ENCODE results near the gene C19orf12.
A peak's percentile ranks its signal among the peaks of the same experiment; 100 is the strongest.

Gene C19orf12

GRCh38 chr19:29663861-29664752 lies 51.0 kb downstream of the C19orf12 start:
- DNase-seq = peak; percentile 21
- Histone ChIP-seq H3K36me3 (replicated peaks) (no peaks in the 10 kb centered on the region), H3K4me3 (ENCODE audit: low read depth, low read length) (no peak overlapping the region), H3K27me3 (replicated peaks) (no peaks in the 10 kb centered on the region), H3K27ac (no peak overlapping the region)
- in situ Hi-C loops (cut with HindIII; ENCODE audit: low pct_ligation_motif_present, low sequenced_read_pairs) = no loop called here
- TF ChIP-seq CTCF (IDR thresholded peaks at IDR 0.05; ENCODE audit: low read depth, low read length, missing control alignments) = no peak

DNA sequence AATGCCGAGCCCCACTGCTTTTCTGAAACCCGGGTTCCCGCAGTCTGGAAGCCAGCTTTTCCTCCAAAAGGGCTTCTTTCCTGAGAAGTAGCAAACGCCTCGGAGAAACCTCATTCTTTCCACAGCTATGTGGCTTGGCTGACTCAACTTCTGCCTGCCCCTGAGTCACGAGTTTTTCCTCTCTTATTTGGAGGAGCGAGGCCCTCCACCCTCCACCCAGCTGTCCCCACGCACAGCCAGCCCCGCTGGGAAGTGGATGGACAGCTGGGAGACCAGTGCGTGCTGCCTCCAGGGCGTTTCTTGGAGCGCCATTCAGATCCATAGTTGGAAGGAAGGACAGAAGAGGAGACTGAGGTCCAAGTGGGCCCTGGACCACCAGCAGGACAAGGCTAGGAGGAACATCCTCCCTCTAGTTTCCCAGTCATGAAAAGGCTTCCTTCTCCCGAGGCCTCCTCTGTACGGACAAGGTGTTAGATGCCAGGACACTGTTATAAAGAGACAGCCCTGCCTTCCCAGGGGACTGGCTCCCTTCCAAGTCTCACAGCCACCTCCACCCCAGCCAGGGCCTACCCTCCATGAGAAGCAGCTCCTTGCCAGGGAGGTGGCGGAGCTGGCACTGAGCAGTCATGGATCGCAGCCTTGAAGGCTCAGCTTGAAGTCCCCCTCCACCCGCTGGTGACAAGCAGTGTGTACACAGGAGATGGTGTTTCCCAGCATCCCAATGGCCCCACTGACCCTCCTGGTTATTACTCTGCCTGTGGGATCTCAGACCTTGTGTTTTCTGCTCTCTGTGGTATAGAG lies 52.3 kb downstream of the C19orf12 start:
- peak overlapping the region; percentile 91 for H3K27ac ChIP-seq
- no peaks in the 10 kb centered on the region for H3K27me3 ChIP-seq (replicated peaks)
- peak; percentile 86 for DNase-seq
- H3K4me3 ChIP-seq (ENCODE audit: low read depth, low read length) = peak overlapping the region; percentile 26
- in situ Hi-C loops (cut with HindIII; ENCODE audit: low pct_ligation_motif_present, low sequenced_read_pairs) = no loop called here
- no peaks in the 10 kb centered on the region for H3K36me3 ChIP-seq (replicated peaks)
- no peak for TF ChIP-seq CTCF (IDR thresholded peaks at IDR 0.05; ENCODE audit: low read depth, low read length, missing control alignments)

- Histone ChIP-seq H3K27me3 (replicated peaks) (no peaks in the 10 kb centered on the region), H3K27ac (peak overlapping the region; percentile 91), H3K4me3 (ENCODE audit: low read depth, low read length) (peak overlapping the region; percentile 26), H3K36me3 (replicated peaks) (no peaks in the 10 kb centered on the region)
- DNase-seq = no peak
- in situ Hi-C loops (cut with HindIII; ENCODE audit: low pct_ligation_motif_present, low sequenced_read_pairs) = no loop called here
- no peak for TF ChIP-seq CTCF (IDR thresholded peaks at IDR 0.05; ENCODE audit: low read depth, low read length, missing control alignments)
Observed at GRCh38 chr19:29662278-29662603, 52.8 kb downstream of the C19orf12 start.

DNA sequence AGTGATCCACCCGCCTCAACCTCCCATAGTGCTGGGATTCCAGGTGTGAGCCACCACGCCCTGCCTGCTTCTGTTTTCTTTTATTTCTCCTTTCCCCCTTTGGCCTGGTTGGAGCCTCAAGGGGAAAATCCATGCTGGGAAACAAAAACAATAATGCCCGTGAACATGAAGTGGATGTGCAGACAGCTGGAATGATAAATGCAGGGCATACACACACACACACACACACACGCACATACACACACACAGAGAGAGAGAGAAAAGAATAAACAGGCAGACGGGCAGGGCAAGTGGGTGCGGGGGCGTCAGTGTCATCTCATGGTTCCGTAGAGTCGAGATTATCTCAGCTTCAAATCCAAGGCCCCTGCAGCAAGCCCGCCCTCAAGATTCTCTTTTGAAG lies 54.2 kb downstream of the C19orf12 start:
- Histone ChIP-seq H3K4me3 (ENCODE audit: low read depth, low read length) (no peak overlapping the region), H3K27me3 (replicated peaks) (no peaks in the 10 kb centered on the region), H3K36me3 (replicated peaks) (no peaks in the 10 kb centered on the region), H3K27ac (no peak overlapping the region)
- in situ Hi-C loops (cut with HindIII; ENCODE audit: low pct_ligation_motif_present, low sequenced_read_pairs) = no loop called here
- TF ChIP-seq CTCF (IDR thresholded peaks at IDR 0.05; ENCODE audit: low read depth, low read length, missing control alignments) = no peak
- DNase-seq = no peak

DNA sequence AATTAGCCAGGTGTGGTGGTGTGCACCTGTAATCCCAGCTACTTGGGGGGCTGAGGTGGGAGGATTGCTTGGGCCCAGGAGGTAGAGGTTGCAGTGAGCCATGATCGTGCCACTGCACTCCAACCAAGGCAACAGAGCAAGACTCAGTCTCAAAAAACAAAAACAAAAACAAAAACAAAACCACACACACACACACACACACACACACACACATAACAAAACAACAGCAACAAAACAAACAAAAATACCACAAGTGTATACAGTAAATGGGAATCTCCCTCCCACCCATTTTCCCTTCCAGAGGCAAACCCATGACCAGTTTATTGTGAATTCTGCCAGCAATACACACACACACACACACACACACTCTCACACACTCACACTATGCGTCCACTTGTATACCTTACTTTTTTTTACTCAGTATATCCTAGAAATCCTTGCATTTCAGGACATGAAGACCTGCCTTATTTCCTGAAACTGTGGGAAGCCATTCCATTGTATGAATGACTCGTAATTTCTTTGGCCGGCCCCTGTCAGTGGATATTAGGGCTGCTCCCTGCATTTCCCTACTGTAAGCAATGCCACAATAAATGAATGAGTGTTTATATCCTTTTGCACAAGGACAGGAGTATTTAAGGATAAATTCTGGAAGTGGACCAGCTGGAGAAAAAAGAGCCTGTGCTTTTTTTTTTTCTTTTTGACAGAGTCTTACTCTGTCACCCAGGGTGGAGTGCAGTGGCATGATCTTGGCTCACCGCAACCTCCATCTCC lies 56.7 kb downstream of the C19orf12 start:
- Histone ChIP-seq H3K36me3 (replicated peaks) (no peaks in the 10 kb centered on the region), H3K4me3 (ENCODE audit: low read depth, low read length) (no peak overlapping the region), H3K27ac (no peak overlapping the region), H3K27me3 (replicated peaks) (peaks cover 3% of the 10 kb centered on the region)
- in situ Hi-C loops (cut with HindIII; ENCODE audit: low pct_ligation_motif_present, low sequenced_read_pairs) = no loop called here
- DNase-seq = no peak
- no peak for TF ChIP-seq CTCF (IDR thresholded peaks at IDR 0.05; ENCODE audit: low read depth, low read length, missing control alignments)
